Lung (tissue), 12 donors: Measurements from ENCODE around the gene SMAD5. TPM values are rescaled to one million over a fixed set of nuclear protein-coding genes. Genes with fewer than 3 reads are reported as not detected.

Experiments
- ATAC-seq: fragments of 200-7000 bp; cut with Tn5 transposase; one replicate; pipeline ENCODE4 v1.9.1; 2020; ENCODE audit warnings: moderate number of reproducible peaks; ENCODE audit not compliant: insufficient read depth, low FRiP score
- DNase-seq, 3 donors: peaks; one replicate each; pipeline ENCODE4 v3.0.0-alpha.2; 2013 to 2017
- H3K27ac ChIP-seq, 2 donors: one replicate each; pipeline ENCODE4 v1.5.1; 2013; ENCODE audit warnings: mild to moderate bottlenecking in 2 of 2, moderate library complexity in 2 of 2, control low read depth in 1 of 2, inconsistent platforms in 1 of 2, low read depth in 1 of 2, low read length in 1 of 2
- H3K27me3 ChIP-seq, 3 donors: one replicate each; pipeline ENCODE4 v1.5.1; 2013; ENCODE audit warnings: low read length in 2 of 3; ENCODE audit not compliant: control insufficient read depth in 3 of 3, insufficient read depth in 3 of 3
- H3K36me3 ChIP-seq, 4 donors: one replicate each; pipeline ENCODE4 v1.5.1; 2013; ENCODE audit warnings: low read length in 4 of 4, mild to moderate bottlenecking in 1 of 4, moderate library complexity in 1 of 4; ENCODE audit not compliant: control insufficient read depth in 4 of 4, insufficient read depth in 4 of 4
- H3K4me1 ChIP-seq, 5 donors: one replicate each; pipeline ENCODE4 v1.5.1; 2013; ENCODE audit warnings: low read length in 5 of 5, mild to moderate bottlenecking in 2 of 5, moderate library complexity in 1 of 5; ENCODE audit not compliant: control insufficient read depth in 5 of 5, insufficient read depth in 5 of 5
- H3K4me3 ChIP-seq: one replicate; pipeline ENCODE4 v1.5.1; 2013; ENCODE audit warnings: mild to moderate bottlenecking, control low read depth, moderate library complexity
- H3K9ac ChIP-seq, 2 donors: one replicate each; pipeline ENCODE4 v1.5.1; 2013; ENCODE audit warnings: low read length in 2 of 2, control low read depth in 1 of 2; ENCODE audit not compliant: insufficient read depth in 1 of 2
- H3K9me3 ChIP-seq, 4 donors: one replicate each; pipeline ENCODE4 v1.5.1; 2013; ENCODE audit warnings: low read length in 3 of 4, mild to moderate bottlenecking in 1 of 4, moderate library complexity in 1 of 4; ENCODE audit not compliant: control insufficient read depth in 4 of 4, insufficient read depth in 3 of 4
- WGBS, 2 donors: extraction: QIAGEN DNeasy Blood & Tissue Kit; methylation state at CpG; one replicate each; pipeline ENCODE4 v1.1.7; 2013; 5-methylcytosine and 5-hydroxymethylcytosine counted together
- polyA plus RNA-seq, 2 donors: library from polyadenylated mRNA; stranded (reverse); fragments of 200-250 nt; gene quantifications; one replicate each; pipeline ENCODE4 v1.2.1, GENCODE V29; 2013
- total RNA-seq, 2 donors: library from RNA; depleted of rRNA in 1 of 2; stranded (reverse); fragments of >200 nt in 1 of 2; gene quantifications; one replicate each; pipeline ENCODE4 v1.2.1, GENCODE V29; 2014 to 2021
- TF ChIP-seq, protein P1 (sequence below): IDR thresholded peaks from 2 replicates; pipeline ENCODE4 v1.5.1; 2012; ENCODE audit warnings: mild to moderate bottlenecking; ENCODE audit errors: control extremely low read depth, extremely low read depth
- donor health status: control.
- donor health status: control.
- donor health status: Bipolar disorder and iron deficiency.
- donor health status: healthy.
- donor health status: DM: yes; HTN: yes; CAD: no.

The SMAD5 gene
- total and polyA plus RNA-seq, 4 donors = 8.8 to 67.0 (median 26.6) TPM

DNA sequence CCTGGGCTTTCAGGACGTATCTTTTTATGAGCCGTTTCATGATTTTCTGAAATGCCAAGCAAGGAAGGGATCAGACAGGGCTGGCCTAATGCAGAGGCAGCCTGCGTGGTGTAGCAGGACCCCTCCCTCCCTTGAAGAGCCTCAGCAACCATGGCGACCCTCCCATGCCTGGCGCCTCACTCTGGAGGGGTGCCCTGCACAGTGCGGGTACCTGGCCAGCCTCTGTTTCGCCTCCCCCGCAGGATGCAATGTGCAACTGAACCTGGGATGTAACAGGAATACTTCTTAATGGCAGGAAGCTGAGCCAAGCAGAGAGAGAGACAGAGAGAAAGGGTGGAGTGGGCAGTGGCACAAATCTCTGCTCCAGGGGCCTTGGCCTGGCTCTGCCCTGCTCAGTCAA, 83.6 kb downstream of the SMAD5 start:
- peaks cover 0 to 13% (median 2%) of the 10 kb centered on the region in 4 donors for H3K9me3 ChIP-seq
- DNase-seq (no peak), ATAC-seq (no peak)
- no peaks in the 10 kb centered on the region for H3K36me3 ChIP-seq
- H3K27ac ChIP-seq = no peak overlapping the region
- TF ChIP-seq, protein P1, sequence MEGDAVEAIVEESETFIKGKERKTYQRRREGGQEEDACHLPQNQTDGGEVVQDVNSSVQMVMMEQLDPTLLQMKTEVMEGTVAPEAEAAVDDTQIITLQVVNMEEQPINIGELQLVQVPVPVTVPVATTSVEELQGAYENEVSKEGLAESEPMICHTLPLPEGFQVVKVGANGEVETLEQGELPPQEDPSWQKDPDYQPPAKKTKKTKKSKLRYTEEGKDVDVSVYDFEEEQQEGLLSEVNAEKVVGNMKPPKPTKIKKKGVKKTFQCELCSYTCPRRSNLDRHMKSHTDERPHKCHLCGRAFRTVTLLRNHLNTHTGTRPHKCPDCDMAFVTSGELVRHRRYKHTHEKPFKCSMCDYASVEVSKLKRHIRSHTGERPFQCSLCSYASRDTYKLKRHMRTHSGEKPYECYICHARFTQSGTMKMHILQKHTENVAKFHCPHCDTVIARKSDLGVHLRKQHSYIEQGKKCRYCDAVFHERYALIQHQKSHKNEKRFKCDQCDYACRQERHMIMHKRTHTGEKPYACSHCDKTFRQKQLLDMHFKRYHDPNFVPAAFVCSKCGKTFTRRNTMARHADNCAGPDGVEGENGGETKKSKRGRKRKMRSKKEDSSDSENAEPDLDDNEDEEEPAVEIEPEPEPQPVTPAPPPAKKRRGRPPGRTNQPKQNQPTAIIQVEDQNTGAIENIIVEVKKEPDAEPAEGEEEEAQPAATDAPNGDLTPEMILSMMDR = no peak
- no peak overlapping the region for H3K9ac ChIP-seq
- peaks cover 0 to 8% (median 3%) of the 10 kb centered on the region in 3 donors for H3K27me3 ChIP-seq
- no peaks in the 10 kb centered on the region for H3K4me1 ChIP-seq
- no peak overlapping the region for H3K4me3 ChIP-seq
- 87 to 92% methylated on average over 8 of the region's 8 CpGs for WGBS, 2 donors

- H3K4me3 ChIP-seq = no peak overlapping the region
- H3K9me3 ChIP-seq = peaks cover 0 to 17% (median 2%) of the 10 kb centered on the region in 4 donors
- TF ChIP-seq, protein P1 = no peak
- no peaks in the 10 kb centered on the region for H3K4me1 ChIP-seq
- DNase-seq = no peak
- no peak for ATAC-seq
- H3K9ac ChIP-seq = no peak overlapping the region
- H3K36me3 ChIP-seq = no peaks in the 10 kb centered on the region
- H3K27me3 ChIP-seq = no peaks in the 10 kb centered on the region
- WGBS, 2 donors = 88 to 92% methylated on average over 4 of the region's 4 CpGs
- no peak overlapping the region for H3K27ac ChIP-seq
Measured at GRCh38 chr5:136221340-136221739, 88.7 kb downstream of the SMAD5 start.

DNA sequence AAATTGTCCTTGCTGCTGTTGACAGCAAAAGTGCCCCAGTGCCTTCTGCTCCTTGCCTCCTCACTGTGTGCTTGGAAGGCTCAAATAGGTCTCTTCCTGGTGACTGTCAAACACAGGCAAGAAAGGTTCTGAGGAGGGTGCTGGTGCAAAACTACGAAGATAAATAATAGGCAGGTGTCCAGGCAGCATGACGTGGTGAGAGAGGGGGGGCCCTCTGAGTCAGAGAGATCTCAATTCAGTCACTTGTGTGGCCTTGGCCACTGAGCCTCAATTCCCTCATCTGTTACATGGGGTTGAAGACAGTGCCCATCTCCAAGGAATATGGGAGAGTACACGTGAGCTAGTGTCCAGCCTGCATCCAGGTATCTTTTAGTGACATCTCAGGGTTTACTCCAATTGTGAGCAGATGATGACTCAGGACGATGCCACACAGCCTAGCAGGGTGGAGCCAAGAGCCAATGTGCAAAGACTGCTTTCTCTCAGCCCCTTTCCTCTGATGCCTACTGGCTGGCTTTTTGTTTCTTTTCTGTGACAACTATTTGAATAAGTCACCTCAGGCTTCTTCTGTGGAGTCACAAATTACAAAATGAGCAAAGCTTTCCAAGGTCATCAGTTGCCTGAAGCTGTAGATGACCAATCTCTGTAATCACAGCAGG, 90.1 kb downstream of the SMAD5 start:
- TF ChIP-seq, protein P1 = no peak
- no peaks in the 10 kb centered on the region for H3K36me3 ChIP-seq
- DNase-seq (no peak), ATAC-seq (no peak)
- no peaks in the 10 kb centered on the region for H3K27me3 ChIP-seq
- H3K4me1 ChIP-seq = no peaks in the 10 kb centered on the region
- H3K9me3 ChIP-seq = peaks cover 0 to 17% (median 2%) of the 10 kb centered on the region in 4 donors
- WGBS, 2 donors = 70 to 88% methylated on average over 4 of the region's 4 CpGs
- H3K4me3 ChIP-seq = no peak overlapping the region
- H3K9ac ChIP-seq = no peak overlapping the region
- H3K27ac ChIP-seq = no peak overlapping the region

DNA sequence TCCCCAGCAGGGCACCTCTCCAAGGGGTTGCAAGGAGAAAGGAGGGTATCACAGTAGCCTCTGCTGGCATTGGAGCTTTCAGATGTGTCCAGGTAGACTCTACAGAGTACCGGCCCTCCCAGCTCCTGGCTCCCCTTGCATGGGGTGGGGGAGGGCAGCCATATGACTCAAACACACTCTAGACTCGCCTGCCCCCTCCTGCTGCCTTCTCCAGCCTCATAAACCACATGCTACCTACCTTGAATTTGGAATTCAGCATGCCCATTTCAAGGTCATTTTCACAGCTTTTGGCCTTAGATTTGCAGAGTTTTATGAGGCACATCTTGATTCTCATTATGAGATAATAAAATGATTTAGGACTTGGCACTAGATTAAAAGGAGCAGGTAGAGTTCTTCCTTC, 93.2 kb downstream of the SMAD5 start:
- DNase-seq (no peak), ATAC-seq (no peak)
- Histone ChIP-seq H3K36me3 (no peaks in the 10 kb centered on the region), H3K9ac (no peak overlapping the region), H3K27me3 (no peaks in the 10 kb centered on the region), H3K4me3 (no peak overlapping the region), H3K27ac (no peak overlapping the region), H3K9me3 (peaks cover 0 to 8% (median under 1%) of the 10 kb centered on the region in 4 donors), H3K4me1 (peaks cover 0 to 8% (median 0%) of the 10 kb centered on the region in 5 donors)
- 50 to 57% methylated on average over 2 of the region's 2 CpGs for WGBS, 2 donors
- TF ChIP-seq, protein P1 = no peak
